SHP77 (cell line): ENCODE results near the gene CREB5.

Experiments used
- DNase-seq, 2 experiments: peaks; one replicate each; lab custom pipeline; 2025; lab: John Stamatoyannopoulos, UW

CREB5 gene

DNA sequence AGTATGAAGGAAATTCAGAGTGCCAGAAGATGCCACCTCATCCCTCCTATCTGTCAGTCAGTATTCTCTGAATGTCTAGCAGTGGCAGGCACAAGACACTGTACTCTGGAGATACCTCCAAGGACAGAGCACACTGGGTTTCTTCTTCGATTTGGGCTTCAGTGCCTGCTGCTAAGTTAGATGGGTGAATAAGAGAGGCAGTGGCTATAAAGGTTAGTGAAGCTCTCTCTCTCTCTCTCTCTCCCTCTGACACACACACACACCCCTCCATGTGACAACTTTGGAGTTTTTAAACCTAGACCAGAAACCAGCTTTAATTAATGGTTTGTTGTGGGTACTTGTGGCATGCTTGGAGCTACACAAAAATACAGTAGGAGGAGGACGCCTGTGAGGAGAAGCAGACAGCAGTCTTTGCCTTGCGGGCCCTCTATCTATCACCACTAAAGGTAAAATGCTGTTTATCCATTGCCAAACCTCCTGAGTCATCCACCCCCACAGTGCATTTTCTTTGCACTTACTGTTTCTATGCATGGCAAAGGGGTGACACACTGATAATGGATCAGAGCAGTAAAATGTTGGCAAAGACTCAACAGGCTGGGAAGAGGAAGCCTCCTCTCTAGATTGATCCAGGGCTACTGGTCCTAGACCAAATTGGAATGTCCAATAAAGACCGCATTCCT lies 443.4 kb downstream of the CREB5 start:
- DNase-seq, result peak in 1 of 2 experiments; percentile 23

DNA sequence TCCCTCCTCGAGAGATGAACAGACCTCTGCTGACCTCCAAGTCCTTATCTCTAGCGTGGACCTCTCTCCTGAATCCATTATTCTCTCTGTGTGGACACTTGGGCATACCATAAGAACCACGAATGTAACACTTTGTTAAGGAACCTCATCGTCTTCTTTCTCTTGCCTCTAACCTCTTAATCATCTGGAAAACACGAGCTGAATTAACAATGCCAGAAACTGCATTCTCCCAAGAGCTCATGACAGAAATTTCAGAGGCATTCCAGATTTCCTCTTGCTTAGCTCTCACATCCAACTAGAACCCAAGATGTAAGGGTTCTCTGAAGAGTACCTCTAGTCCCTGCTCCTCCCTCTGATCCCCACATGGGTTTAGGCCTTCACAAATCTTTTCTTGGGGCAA lies 444.3 kb downstream of the CREB5 start:
- DNase-seq, result no peak

DNA sequence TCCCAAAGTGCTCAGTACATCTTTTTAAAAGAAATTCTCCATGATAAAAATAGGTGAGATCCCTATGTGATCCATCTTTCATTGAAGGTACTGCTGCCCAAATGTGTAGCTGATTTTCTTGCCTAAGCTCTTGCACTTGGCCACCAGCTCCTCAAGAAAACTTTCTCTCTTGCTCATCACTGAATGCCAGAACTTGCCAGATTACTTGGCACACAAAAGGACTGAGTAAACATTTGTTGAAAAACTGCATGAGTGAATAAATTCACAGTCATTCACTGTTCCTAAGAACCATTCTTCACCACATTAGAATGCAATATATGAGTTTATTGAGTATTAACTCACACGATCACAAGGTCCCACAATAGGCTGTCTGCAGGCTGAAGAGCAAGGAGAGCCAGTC lies 445.9 kb downstream of the CREB5 start:
- no peak for DNase-seq

DNA sequence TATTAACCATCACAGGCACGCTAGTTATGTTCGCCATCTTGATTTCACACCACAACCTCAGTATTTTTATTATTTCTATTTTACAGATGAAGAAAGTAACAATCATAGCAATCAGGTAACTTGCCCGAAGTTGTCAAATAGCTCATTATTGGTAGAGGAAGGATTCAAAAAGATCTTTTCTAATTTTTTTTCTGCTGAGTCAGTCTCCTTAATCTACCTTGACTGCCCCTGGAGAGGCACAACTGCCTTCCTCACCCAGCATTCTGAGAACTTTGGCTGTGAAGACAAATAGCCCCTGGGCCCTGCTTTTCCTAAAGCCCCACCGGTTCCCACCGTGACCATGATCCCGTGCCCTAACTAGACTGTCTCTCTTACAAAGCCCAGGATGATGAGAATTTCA lies 446.6 kb downstream of the CREB5 start:
- DNase-seq, result no peak

DNA sequence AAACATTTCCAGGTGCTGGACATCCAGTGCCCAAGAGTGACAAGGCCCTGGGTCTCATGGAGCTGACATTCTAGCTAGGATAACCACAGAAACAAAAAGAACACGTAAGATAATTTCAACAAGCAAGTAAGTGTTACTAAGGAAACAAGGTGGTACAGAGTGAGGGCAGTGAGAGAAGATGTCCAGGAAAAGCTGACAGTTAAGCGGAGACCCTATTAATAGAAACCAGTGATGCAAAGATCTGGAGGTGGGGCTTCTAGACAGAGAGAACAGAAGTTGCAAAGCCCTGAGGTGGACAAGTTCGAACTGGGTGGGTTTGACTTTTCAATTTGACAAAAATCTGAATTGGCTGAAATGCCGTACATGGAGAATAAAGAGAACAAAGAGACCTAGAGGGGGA lies 449.5 kb downstream of the CREB5 start:
- DNase-seq, result no peak

DNA sequence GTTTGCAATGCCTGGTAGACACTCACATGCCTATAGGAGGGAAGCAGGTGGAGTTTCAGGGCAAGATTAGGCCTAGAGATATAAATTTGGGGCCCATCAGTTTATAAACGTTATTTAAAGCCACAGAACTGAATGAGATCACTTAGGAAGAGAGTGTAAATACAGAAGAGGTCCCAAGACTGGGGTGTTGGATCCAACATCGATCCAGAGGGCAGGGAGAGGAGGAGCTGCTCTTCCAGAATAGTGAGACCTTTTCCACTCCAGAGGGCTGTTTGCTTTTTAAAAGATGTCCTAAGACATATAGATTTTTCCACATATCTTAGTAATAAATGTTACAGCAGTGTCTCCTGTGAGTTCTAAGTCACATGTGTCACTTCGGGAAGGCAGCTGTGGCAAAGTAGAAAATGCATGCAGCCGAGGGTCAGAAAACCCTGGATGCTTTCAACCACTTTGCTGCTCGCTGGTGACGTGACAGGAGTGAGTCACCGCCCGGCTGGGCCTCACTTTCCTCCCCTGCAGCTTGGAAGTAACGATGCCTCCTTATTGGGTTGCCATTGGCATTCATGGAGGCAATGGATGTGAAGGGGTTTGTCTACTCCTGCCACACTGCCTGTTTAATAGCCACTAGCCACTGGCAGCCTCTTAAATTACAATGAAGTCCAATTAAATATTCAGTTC lies 450.4 kb downstream of the CREB5 start:
- DNase-seq, result peak in 1 of 2 experiments; percentile 30

DNA sequence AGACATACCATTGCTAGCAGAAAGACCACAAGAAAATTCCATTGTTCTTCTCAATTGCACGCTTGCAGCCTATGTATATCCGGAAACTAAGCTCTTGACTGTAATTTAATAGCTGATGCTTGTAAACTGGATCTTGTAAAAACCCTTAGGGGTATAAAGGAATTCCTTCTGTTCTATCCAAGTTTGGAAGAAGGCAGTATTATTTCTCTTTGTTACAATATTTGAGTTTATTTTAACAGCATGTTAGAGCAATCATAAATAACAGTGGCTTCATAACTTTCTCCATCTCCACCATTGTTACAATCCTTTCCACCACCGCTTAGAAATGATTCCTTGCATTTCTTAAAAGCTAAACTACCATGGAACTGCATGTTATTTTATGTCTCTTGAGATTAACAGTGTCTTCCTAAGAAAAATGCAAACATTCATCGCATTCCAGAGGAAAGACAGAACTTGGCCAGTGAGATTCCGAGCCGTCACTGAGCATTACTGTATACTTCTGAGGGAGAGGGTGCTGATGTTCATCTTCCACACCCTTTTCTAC lies 453.4 kb downstream of the CREB5 start:
- no peak for DNase-seq

DNA sequence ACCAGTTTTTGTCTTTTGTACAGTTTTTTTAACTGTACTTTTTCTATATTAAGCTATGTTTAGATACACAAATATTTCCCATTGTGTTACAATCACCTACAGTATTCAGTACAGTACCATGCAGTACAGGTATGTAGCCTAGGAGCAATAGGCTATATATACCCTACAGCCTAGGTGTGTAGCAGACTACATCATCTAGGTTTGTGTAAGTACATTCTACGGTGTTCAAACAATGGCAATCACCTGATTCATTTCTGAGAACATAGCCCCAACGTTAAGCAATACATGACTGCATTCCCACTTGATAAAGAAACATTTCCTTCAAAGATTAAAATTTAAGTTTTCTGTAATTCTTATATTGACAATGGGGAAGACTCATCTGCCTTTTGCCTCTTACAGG lies 456.4 kb downstream of the CREB5 start:
- DNase-seq, result no peak

DNA sequence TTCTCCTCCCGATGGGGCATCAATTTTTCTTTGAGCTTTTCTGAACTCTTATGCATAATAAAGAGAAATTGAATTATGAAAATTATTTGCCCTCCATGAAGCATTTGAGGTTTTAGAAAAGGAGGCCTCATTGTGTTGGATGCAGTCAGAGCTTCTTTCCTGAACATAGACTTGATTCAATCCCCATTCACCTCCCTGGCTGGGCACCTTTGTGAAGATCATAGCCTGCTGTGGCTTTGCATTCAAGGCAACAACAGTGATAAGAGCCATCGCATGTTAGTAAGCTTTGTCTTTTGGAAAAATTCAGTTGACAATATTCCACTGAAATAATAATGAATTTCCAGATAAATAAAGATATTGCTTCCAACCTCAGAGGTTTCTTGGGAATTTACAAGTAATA lies 458.8 kb downstream of the CREB5 start:
- DNase-seq, result no peak

DNA sequence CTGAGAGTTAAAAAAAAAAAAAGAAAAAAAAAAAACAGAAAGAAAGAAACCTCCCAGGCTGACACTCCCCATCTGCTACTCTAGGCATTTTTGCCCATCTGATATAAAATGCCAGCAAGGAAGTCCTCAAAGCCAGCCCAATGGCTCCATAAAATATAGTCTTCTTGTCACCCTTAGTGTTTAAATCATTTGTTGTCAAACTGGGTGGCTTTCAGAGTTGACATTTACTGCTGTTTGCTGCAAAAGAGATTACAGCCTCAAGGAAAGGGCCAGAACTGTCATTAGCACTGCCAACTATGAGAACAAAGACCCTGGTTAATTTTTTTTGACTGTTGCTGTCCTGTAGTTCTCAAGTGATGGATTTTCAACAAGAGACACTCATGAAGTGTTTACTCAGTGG lies 459.3 kb downstream of the CREB5 start:
- no peak for DNase-seq

DNA sequence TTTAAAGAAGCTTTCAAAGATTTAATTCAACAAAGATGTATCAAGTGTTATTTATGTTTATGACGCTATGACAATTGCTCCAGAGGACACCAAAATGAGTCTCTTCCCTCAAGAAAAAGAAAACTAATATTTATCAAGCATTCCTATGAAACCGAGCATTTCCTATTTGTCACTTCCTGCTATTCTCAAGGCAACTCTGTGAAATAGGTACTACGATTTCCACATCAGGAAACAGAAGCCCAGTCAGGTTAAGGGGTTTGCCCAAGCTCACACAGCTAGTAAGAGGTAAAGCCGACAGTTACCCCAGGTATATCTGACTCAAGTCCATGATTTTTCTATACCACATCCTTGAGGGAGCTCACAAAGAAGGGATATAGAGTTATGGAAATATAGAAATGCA lies 459.9 kb downstream of the CREB5 start:
- no peak for DNase-seq

DNA sequence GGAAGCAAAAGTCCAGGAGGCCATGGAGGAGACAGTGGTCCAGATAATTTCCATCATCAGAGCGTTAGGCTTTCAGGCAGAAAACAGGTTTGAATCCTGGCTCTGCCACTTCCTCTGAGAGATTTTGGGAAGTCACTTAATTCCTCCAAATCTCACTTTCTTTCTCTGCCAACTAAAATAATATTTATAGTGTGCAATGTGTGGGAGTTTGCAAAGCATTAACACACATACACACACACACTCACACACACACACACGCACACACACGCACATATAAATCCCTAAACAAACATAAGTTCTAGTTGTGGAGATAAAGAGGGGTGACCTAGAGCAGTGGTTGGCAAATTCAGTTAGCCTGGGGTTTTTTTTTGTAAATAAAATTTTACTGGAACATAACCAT lies 461.0 kb downstream of the CREB5 start:
- DNase-seq, result no peak

DNA sequence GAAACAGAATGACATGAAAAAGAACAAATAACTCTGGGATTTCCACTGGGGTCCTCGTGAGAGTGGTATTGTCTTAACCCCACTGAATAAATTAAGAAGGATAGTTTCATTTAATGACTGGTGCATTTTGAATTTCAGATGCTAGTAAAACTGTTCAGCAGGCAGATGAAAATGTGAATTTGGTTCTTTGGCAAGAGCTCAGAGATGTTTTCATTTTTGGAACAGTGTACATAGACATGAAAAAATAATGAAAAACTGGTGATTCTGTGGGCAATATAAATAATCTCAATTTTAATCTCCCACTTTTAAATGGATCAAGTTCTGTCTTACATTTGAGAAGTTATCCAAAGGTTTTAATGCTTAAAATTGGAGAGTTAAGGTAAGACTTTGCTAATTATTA lies 461.7 kb downstream of the CREB5 start:
- DNase-seq, result no peak
